ENCODE results near the gene KRT38.

KRT38 gene

GRCh38 chr17:41440531-41441033 lies at the start of gene KRT38:
Gene KRT38 (minus strand): TSS chr17:41440983. CDS start chr17:41440921, 62 bp downstream.
- no peak for DNase-seq (ENCODE audit: low read depth in 4 of 4, low spot score in 1 of 4)

GRCh38 chr17:41489531-41489930 lies 48.7 kb upstream of the KRT38 start, which contains the start of gene KRT36:
Gene KRT36 (minus strand): TSS chr17:41489910. CDS start chr17:41489864, 46 bp downstream.
- no peak for DNase-seq (ENCODE audit: low read depth in 4 of 4, low spot score in 1 of 4)

GRCh38 chr17:41486809-41487530 lies 46.2 kb upstream of the KRT38 start:
- peak in 2 of 4 experiments; percentile 11 to 18 for DNase-seq (ENCODE audit: low read depth in 4 of 4, low spot score in 1 of 4)

GRCh38 chr17:41486316-41486715 lies 45.5 kb upstream of the KRT38 start:
- no peak for DNase-seq (ENCODE audit: low read depth in 4 of 4, low spot score in 1 of 4)

GRCh38 chr17:41484920-41485904 lies 44.4 kb upstream of the KRT38 start:
- no peak for DNase-seq (ENCODE audit: low read depth in 4 of 4, low spot score in 1 of 4)

- no peak for DNase-seq (ENCODE audit: low read depth in 4 of 4, low spot score in 1 of 4)
These were observed 43.4 kb upstream of the KRT38 start for GRCh38 chr17:41483991-41484826.

GRCh38 chr17:41483531-41483930 lies 42.7 kb upstream of the KRT38 start:
- no peak for DNase-seq (ENCODE audit: low read depth in 4 of 4, low spot score in 1 of 4)

- DNase-seq (ENCODE audit: low read depth in 4 of 4, low spot score in 1 of 4) = no peak
These were observed 40.3 kb upstream of the KRT38 start, which contains the start of gene KRT35 for GRCh38 chr17:41481036-41481435. Gene KRT35 (minus strand): TSS chr17:41481151. CDS start chr17:41481097, 54 bp downstream.

GRCh38 chr17:41480581-41480980 lies 39.8 kb upstream of the KRT38 start:
- no peak for DNase-seq (ENCODE audit: low read depth in 4 of 4, low spot score in 1 of 4)

GRCh38 chr17:41480136-41480535 lies 39.4 kb upstream of the KRT38 start:
- DNase-seq (ENCODE audit: low read depth in 4 of 4, low spot score in 1 of 4) = no peak

- DNase-seq (ENCODE audit: low read depth in 4 of 4, low spot score in 1 of 4) = no peak
These were observed 37.5 kb upstream of the KRT38 start for GRCh38 chr17:41478237-41478636.

GRCh38 chr17:41476866-41477815 lies 36.4 kb upstream of the KRT38 start:
- DNase-seq (ENCODE audit: low read depth in 4 of 4, low spot score in 1 of 4) = no peak

GRCh38 chr17:41475421-41475820 lies 34.6 kb upstream of the KRT38 start:
- no peak for DNase-seq (ENCODE audit: low read depth in 4 of 4, low spot score in 1 of 4)

- DNase-seq (ENCODE audit: low read depth in 4 of 4, low spot score in 1 of 4) = no peak
These were observed 34.1 kb upstream of the KRT38 start for GRCh38 chr17:41474863-41475262.

- DNase-seq (ENCODE audit: low read depth in 4 of 4, low spot score in 1 of 4) = no peak
These were observed 27.6 kb upstream of the KRT38 start for GRCh38 chr17:41468346-41468745.

GRCh38 chr17:41467561-41467960 lies 26.8 kb upstream of the KRT38 start:
- no peak for DNase-seq (ENCODE audit: low read depth in 4 of 4, low spot score in 1 of 4)

GRCh38 chr17:41466988-41467387 lies 26.2 kb upstream of the KRT38 start, which contains the start of gene KRT32:
Gene KRT32 (minus strand): TSS chr17:41467386. CDS start chr17:41467325, 61 bp downstream.
- DNase-seq (ENCODE audit: low read depth in 4 of 4, low spot score in 1 of 4) = no peak

- no peak for DNase-seq (ENCODE audit: low read depth in 4 of 4, low spot score in 1 of 4)
These were observed 23.9 kb upstream of the KRT38 start for GRCh38 chr17:41464682-41465081.

- DNase-seq (ENCODE audit: low read depth in 4 of 4, low spot score in 1 of 4) = no peak
These were observed 23.4 kb upstream of the KRT38 start for GRCh38 chr17:41464173-41464572.
